Neural cell (in vitro differentiated cells): ENCODE data around the gene ATE1. TPM values are rescaled to one million over a fixed set of nuclear protein-coding genes. Genes with fewer than 3 reads are reported as not detected.

ENCODE experiments used
- H2AFZ ChIP-seq: fragments of 200-600, 300-800 bp; sonication (generic), shearing (Covaris generic); 2 replicates; pipeline ENCODE4 v1.6.0; 2014; ENCODE audit warnings: low read depth, mild to moderate bottlenecking, antibody characterized with exemption, low read length, moderate library complexity
- H3F3A ChIP-seq: fragments of 200-600 bp; shearing (Covaris generic); 2 replicates; pipeline ENCODE4 v1.6.1; 2016; ENCODE audit warnings: mild to moderate bottlenecking, moderate library complexity, mixed read lengths, antibody characterized with exemption, low read length; ENCODE audit not compliant: insufficient read depth, poor library complexity, severe bottlenecking
- H3K27ac ChIP-seq: fragments of 200-600, 300-800 bp; sonication (generic), shearing (Covaris generic); 2 replicates; pipeline ENCODE4 v1.5.1; 2014; ENCODE audit warnings: mild to moderate bottlenecking, low read length, moderate library complexity
- H3K27me3 ChIP-seq: fragments of 300-800, 200-600 bp; sonication (generic), shearing (Covaris generic); 2 replicates; pipeline ENCODE4 v1.6.0; 2014; ENCODE audit warnings: mild to moderate bottlenecking, low read depth, low read length, moderate library complexity; ENCODE audit not compliant: insufficient read depth
- H3K36me3 ChIP-seq: fragments of 300-800, 200-600 bp; sonication (generic), shearing (Covaris generic); 2 replicates; pipeline ENCODE4 v1.5.1; 2014; ENCODE audit warnings: mild to moderate bottlenecking, antibody characterized with exemption, low read length, moderate library complexity; ENCODE audit not compliant: insufficient read depth
- H3K4me2 ChIP-seq: fragments of 300-800, 200-600 bp; sonication (generic), shearing (Covaris generic); 2 replicates; pipeline ENCODE4 v1.6.0; 2014; ENCODE audit warnings: mild to moderate bottlenecking, low read length
- H3K4me3 ChIP-seq: fragments of 300-800, 200-600 bp; sonication (generic), shearing (Covaris generic); 2 replicates; pipeline ENCODE4 v1.5.1; 2014; ENCODE audit warnings: mild to moderate bottlenecking, low read length, moderate library complexity
- H3K79me2 ChIP-seq: fragments of 200-600 bp; shearing (Covaris generic); replicated peaks from 2 replicates; pipeline ENCODE4 v1.6.0; 2014; ENCODE audit warnings: mild to moderate bottlenecking, low read length, moderate library complexity; ENCODE audit not compliant: insufficient read depth
- H3K9ac ChIP-seq: fragments of 300-800, 200-600 bp; sonication (generic), shearing (Covaris generic); 2 replicates; pipeline ENCODE4 v1.6.1; 2016; ENCODE audit warnings: mild to moderate bottlenecking, low read length, mixed read lengths
- H3K9me2 ChIP-seq: fragments of 200-600 bp; shearing (Covaris generic); 2 replicates; pipeline ENCODE4 v1.6.1; 2016; ENCODE audit warnings: mild to moderate bottlenecking, low read length, mixed read lengths; ENCODE audit not compliant: insufficient read depth
- H3K9me3 ChIP-seq: fragments of 200-600, 300-800 bp; sonication (generic), shearing (Covaris generic); 2 replicates; pipeline ENCODE4 v1.6.1; 2016; ENCODE audit warnings: mild to moderate bottlenecking, mixed run types, low read length, moderate library complexity, mixed read lengths
- H4K20me1 ChIP-seq: fragments of 200-600 bp; shearing (Covaris generic); 2 replicates; pipeline ENCODE4 v1.6.1; 2016; ENCODE audit warnings: mild to moderate bottlenecking, mixed run types; ENCODE audit not compliant: insufficient read depth
- CTCF ChIP-seq: fragments of 450-650 bp; IDR thresholded peaks from 2 replicates; pipeline ENCODE4 v1.5.1; 2014; ENCODE audit warnings: antibody characterized with exemption, mild to moderate bottlenecking, moderate library complexity; ENCODE audit not compliant: poor library complexity, severe bottlenecking
- EP300 ChIP-seq: fragments of 450-650 bp; conservative IDR thresholded peaks from 2 replicates; pipeline ENCODE4 v1.6.1; 2014; ENCODE audit warnings: antibody characterized with exemption, mild to moderate bottlenecking, moderate library complexity; ENCODE audit not compliant: poor library complexity, severe bottlenecking
- EZH2 ChIP-seq: fragments of 200-600, 300-800 bp; shearing (Covaris generic), sonication (generic); IDR thresholded peaks from 2 replicates; pipeline ENCODE4 v1.6.1; 2014; ENCODE audit warnings: antibody characterized with exemption, low read length, borderline replicate concordance, mild to moderate bottlenecking; ENCODE audit not compliant: insufficient read depth, poor library complexity, severe bottlenecking
- MXI1 ChIP-seq: fragments of 450-650 bp; conservative IDR thresholded peaks from 2 replicates; pipeline ENCODE4 v1.6.1; 2014; ENCODE audit warnings: antibody characterized with exemption, mild to moderate bottlenecking; ENCODE audit not compliant: poor library complexity, severe bottlenecking
- POLR2AphosphoS5 ChIP-seq: IDR thresholded peaks from 2 replicates; pipeline ENCODE4 v1.6.1; 2012
- RAD21 ChIP-seq: fragments of 450-650 bp; conservative IDR thresholded peaks from 2 replicates; pipeline ENCODE4 v1.6.1; 2014; ENCODE audit warnings: antibody characterized with exemption, mild to moderate bottlenecking, moderate library complexity
- REST ChIP-seq: IDR thresholded peaks from 2 replicates; pipeline ENCODE4 v1.6.1; 2012; ENCODE audit warnings: borderline replicate concordance
- SMC3 ChIP-seq: fragments of 450-650 bp; conservative IDR thresholded peaks from 2 replicates; pipeline ENCODE4 v1.6.1; 2014; ENCODE audit warnings: antibody characterized with exemption, mild to moderate bottlenecking, moderate library complexity; ENCODE audit not compliant: poor library complexity
- TAF1 ChIP-seq: IDR thresholded peaks from 2 replicates; pipeline ENCODE4 v1.6.1; 2012; ENCODE audit warnings: low read depth
- polyA plus RNA-seq: library from polyadenylated mRNA; depleted of rRNA; stranded (reverse); fragments of >200 nt; gene quantifications from 2 replicates; pipeline ENCODE4 v1.2.3, GENCODE V29; 2014

Gene ATE1
- polyA plus RNA-seq, 1 donor from 2014 or later, result 23.7 TPM

GRCh38 chr10:121926671-121927317 is 1.0 kb downstream of the ATE1 start:
- Histone ChIP-seq H2AFZ (peak overlapping the region; percentile 73), H3K9ac (peak overlapping the region; percentile 92), H3K4me3 (peak overlapping the region; percentile 96), H3K36me3 (no peaks in the 10 kb centered on the region), H3K27ac (peak overlapping the region; percentile 90), H3K9me2 (no peaks in the 10 kb centered on the region), H3K9me3 (no peaks in the 10 kb centered on the region), H3F3A (no peaks in the 10 kb centered on the region), H3K27me3 (no peaks in the 10 kb centered on the region), H4K20me1 (no peaks in the 10 kb centered on the region), H3K4me2 (peak overlapping the region; percentile 90), H3K79me2 (peaks cover 34% of the 10 kb centered on the region)
- TF ChIP-seq EP300, result no peak
- TF ChIP-seq MXI1, result peak; percentile 14
- TF ChIP-seq POLR2AphosphoS5, result peak; percentile 6

GRCh38 chr10:121926157-121926556 is 1.7 kb downstream of the ATE1 start:
- H3K4me2 ChIP-seq, result peak overlapping the region; percentile 90
- no peak for TF ChIP-seq TAF1
- TF ChIP-seq EZH2, result no peak
- TF ChIP-seq MXI1, result no peak
- no peak for TF ChIP-seq SMC3
- no peak for TF ChIP-seq RAD21
- TF ChIP-seq POLR2AphosphoS5, result no peak
- no peak for TF ChIP-seq EP300
- TF ChIP-seq CTCF, result no peak
- H3K9ac ChIP-seq, result peak overlapping the region; percentile 92
- H3K36me3 ChIP-seq, result no peaks in the 10 kb centered on the region
- no peaks in the 10 kb centered on the region for H3F3A ChIP-seq
- peak overlapping the region; percentile 96 for H3K4me3 ChIP-seq
- peak overlapping the region; percentile 90 for H3K27ac ChIP-seq
- H3K9me3 ChIP-seq, result no peaks in the 10 kb centered on the region
- no peaks in the 10 kb centered on the region for H4K20me1 ChIP-seq
- no peaks in the 10 kb centered on the region for H3K9me2 ChIP-seq
- no peak overlapping the region for H2AFZ ChIP-seq
- no peaks in the 10 kb centered on the region for H3K27me3 ChIP-seq
- H3K79me2 ChIP-seq, result peaks cover 34% of the 10 kb centered on the region

- H3F3A ChIP-seq, result no peaks in the 10 kb centered on the region
- H2AFZ ChIP-seq, result no peak overlapping the region
- no peaks in the 10 kb centered on the region for H3K9me3 ChIP-seq
- H3K4me3 ChIP-seq, result no peak overlapping the region
- TF ChIP-seq EP300 (no peak), POLR2AphosphoS5 (no peak), RAD21 (no peak), CTCF (no peak), REST (no peak), TAF1 (no peak)
- H3K9ac ChIP-seq, result no peak overlapping the region
- H3K36me3 ChIP-seq, result no peaks in the 10 kb centered on the region
- H3K27me3 ChIP-seq, result no peaks in the 10 kb centered on the region
- no peak overlapping the region for H3K4me2 ChIP-seq
- H4K20me1 ChIP-seq, result no peaks in the 10 kb centered on the region
- no peaks in the 10 kb centered on the region for H3K9me2 ChIP-seq
- H3K27ac ChIP-seq, result no peak overlapping the region
- peaks cover 28% of the 10 kb centered on the region for H3K79me2 ChIP-seq
Measured at GRCh38 chr10:121921238-121921931, 6.4 kb downstream of the ATE1 start.
